ENCODE data around the gene SUPT3H.
"Not testable (repeated sequence)": the region's sequence is repeated elsewhere in the genome, so short reads cannot be mapped to it uniquely, and the experiment has no call there.

Gene SUPT3H

GRCh38 chr6:44892579-44892978 is 485.2 kb downstream of the SUPT3H start:
- no peak overlapping the region for H3K4me3 ChIP-seq

GRCh38 chr6:44879071-44879470 is 498.7 kb downstream of the SUPT3H start:
- H3K4me3 ChIP-seq, H3K27ac ChIP-seq: not testable (repeated sequence)

More at GRCh38 chr6:44892579-44892978, 485.2 kb downstream of the SUPT3H start:
- no peak overlapping the region for H3K27ac ChIP-seq

- H3K27ac ChIP-seq, result not testable (repeated sequence)
Measured at GRCh38 chr6:44876638-44877037, 501.1 kb downstream of the SUPT3H start.

GRCh38 chr6:44869321-44869897 is 508.3 kb downstream of the SUPT3H start:
- H3K27ac ChIP-seq, result no peak overlapping the region
- no peak overlapping the region for H3K4me3 ChIP-seq

More at GRCh38 chr6:44876638-44877037, 501.1 kb downstream of the SUPT3H start:
- not testable (repeated sequence) for H3K4me3 ChIP-seq

- no peak overlapping the region for H3K4me3 ChIP-seq
- no peak overlapping the region for H3K27ac ChIP-seq
Measured at GRCh38 chr6:44868910-44869309, 508.8 kb downstream of the SUPT3H start.

- Histone ChIP-seq H3K27ac (no peak overlapping the region), H3K4me3 (no peak overlapping the region)
Measured at GRCh38 chr6:44868335-44868668, 509.4 kb downstream of the SUPT3H start.

GRCh38 chr6:44867571-44868334 is 510.0 kb downstream of the SUPT3H start:
- no peak overlapping the region for H3K27ac ChIP-seq
- no peak overlapping the region for H3K4me3 ChIP-seq

- H3K27ac ChIP-seq, H3K4me3 ChIP-seq: not testable (repeated sequence)
Measured at GRCh38 chr6:44865184-44865583, 512.5 kb downstream of the SUPT3H start.

GRCh38 chr6:44859901-44860410 is 517.8 kb downstream of the SUPT3H start:
- H3K27ac ChIP-seq, result no peak overlapping the region
- no peak overlapping the region for H3K4me3 ChIP-seq

- Histone ChIP-seq H3K4me3 (no peak overlapping the region), H3K27ac (no peak overlapping the region)
Measured at GRCh38 chr6:44858998-44859397, 518.7 kb downstream of the SUPT3H start.

- no peak overlapping the region for H3K4me3 ChIP-seq
- no peak overlapping the region for H3K27ac ChIP-seq
Measured at GRCh38 chr6:44856479-44856878, 521.3 kb downstream of the SUPT3H start.

- Histone ChIP-seq H3K27ac (peak overlapping the region in 1 of 21 experiments; percentile 2), H3K4me3 (no peak overlapping the region)
Measured at GRCh38 chr6:44855562-44856411, 521.9 kb downstream of the SUPT3H start.

- no peak overlapping the region for H3K4me3 ChIP-seq
- no peak overlapping the region for H3K27ac ChIP-seq
Measured at GRCh38 chr6:44854712-44855443, 522.9 kb downstream of the SUPT3H start.

- peak overlapping the region in 1 of 21 experiments; percentile 41 for H3K27ac ChIP-seq
Measured at GRCh38 chr6:44851176-44851575, 526.6 kb downstream of the SUPT3H start.

GRCh38 chr6:44850312-44850711 is 527.4 kb downstream of the SUPT3H start:
- H3K27ac ChIP-seq, result peak overlapping the region in 3 of 21 experiments; percentile 3 to 45 (median 29)
- no peak overlapping the region for H3K4me3 ChIP-seq

More at GRCh38 chr6:44851176-44851575, 526.6 kb downstream of the SUPT3H start:
- no peak overlapping the region for H3K4me3 ChIP-seq

GRCh38 chr6:44849806-44850205 is 527.9 kb downstream of the SUPT3H start:
- Histone ChIP-seq H3K4me3 (no peak overlapping the region), H3K27ac (peak overlapping the region in 2 of 21 experiments; percentile 3 to 29)

GRCh38 chr6:44843734-44844133 is 534.0 kb downstream of the SUPT3H start:
- no peak overlapping the region for H3K4me3 ChIP-seq
- H3K27ac ChIP-seq, result no peak overlapping the region

- Histone ChIP-seq H3K27ac (no peak overlapping the region), H3K4me3 (no peak overlapping the region)
Measured at GRCh38 chr6:44842616-44843015, 535.1 kb downstream of the SUPT3H start.

- H3K27ac ChIP-seq, result no peak overlapping the region
Measured at GRCh38 chr6:44841829-44842228, 535.9 kb downstream of the SUPT3H start.

GRCh38 chr6:44837741-44838140 is 540.0 kb downstream of the SUPT3H start:
- Histone ChIP-seq H3K27ac (no peak overlapping the region), H3K4me3 (no peak overlapping the region)

More at GRCh38 chr6:44841829-44842228, 535.9 kb downstream of the SUPT3H start:
- H3K4me3 ChIP-seq, result no peak overlapping the region

All from skin epidermis (tissue), 12 donors.